HCT116 (cell line): Measurements from ENCODE around the gene SLC22A7. TPM values are rescaled to one million over a fixed set of nuclear protein-coding genes. Genes with fewer than 3 reads are reported as not detected.

ENCODE experiments used
- ATAC-seq: fragments of 200-7000 bp; cut with Tn5 transposase; 2 replicates; pipeline ENCODE4 v1.9.1; 2020; ENCODE audit warnings: mild to moderate bottlenecking, moderate library complexity
- BruUV-seq: library from RNA; stranded (reverse); fragments of 400-500 nt; replicated peaks from 2 replicates; lab custom pipeline; 2021; lab: Mats Ljungman, UMichigan
- CTCF ChIA-PET: fragments of 300-600 bp; sonication (Branson Sonifier 250); formaldehyde crosslinking; loops from one replicate; lab custom pipeline; 2021; ENCODE audit warnings: antibody characterized with exemption; lab: Charles Lee
- POLR2A ChIA-PET: fragments of 300-600, 350-600 bp; sonication (Branson Sonifier 250); formaldehyde crosslinking; loops from one replicate; lab custom pipeline; 2021; ENCODE audit warnings: antibody characterized with exemption; lab: Charles Lee
- RAD21 ChIA-PET, 2 experiments: fragments of 300-600 bp; sonication (Branson Sonifier 250); formaldehyde crosslinking; loops; one replicate each; lab custom pipeline; 2023; ENCODE audit warnings: low total read pairs in 2 of 2; ENCODE audit not compliant: uncharacterized antibody in 2 of 2, unreplicated experiment in 2 of 2, low non-redundant PET in 1 of 2; lab: Charles Lee
- DNase-seq: peaks from one replicate; pipeline ENCODE4 v3.0.0-alpha.2; 2010; ENCODE audit warnings: low read depth, low spot score
- H2AFZ ChIP-seq: fragments of 200-600 bp; shearing (Covaris generic), sonication (generic); 2 replicates; pipeline ENCODE4 v1.6.1; 2017; ENCODE audit warnings: low read depth, mixed run types, mixed read lengths, antibody characterized with exemption, low read length; ENCODE audit not compliant: poor library complexity, severe bottlenecking
- H3K27ac ChIP-seq: 2 replicates; pipeline ENCODE4 v1.5.1; 2012; ENCODE audit warnings: low read depth, low read length
- H3K27me3 ChIP-seq: fragments of 200-600 bp; sonication (generic); 2 replicates; pipeline ENCODE4 v1.6.1; 2016; ENCODE audit warnings: mixed run types, low read length, mixed read lengths; ENCODE audit not compliant: insufficient read depth
- H3K36me3 ChIP-seq, 2 experiments: fragments of 200-500 bp in 1 of 2; fragments of 200-600 bp in 1 of 2; sonication (Bioruptor generic) in 1 of 2; sonication (generic) in 1 of 2; 2 replicates each; pipeline versions ENCODE4 v1.5.1 to v1.6.1; 2014 to 2016; ENCODE audit warnings: low read length in 2 of 2, inconsistent platforms in 1 of 2, mixed read lengths in 1 of 2, mixed run types in 1 of 2; ENCODE audit not compliant: insufficient read depth in 2 of 2, control insufficient read depth in 1 of 2
- H3K4me1 ChIP-seq, 2 experiments: fragments of 200-600 bp in 1 of 2; sonication (generic) in 1 of 2; 2 replicates each; pipeline versions ENCODE4 v1.5.1 to v1.6.1; 2012 to 2017; ENCODE audit warnings: low read length in 2 of 2, inconsistent platforms in 1 of 2, mild to moderate bottlenecking in 1 of 2, mixed read lengths in 1 of 2, mixed run types in 1 of 2, moderate library complexity in 1 of 2; ENCODE audit not compliant: insufficient read depth in 2 of 2, control insufficient read depth in 1 of 2
- H3K4me2 ChIP-seq: fragments of 200-600 bp; sonication (generic); 2 replicates; pipeline ENCODE4 v1.6.1; 2017; ENCODE audit warnings: mixed run types, low read length, mixed read lengths
- H3K4me3 ChIP-seq, 2 experiments: fragments of 200-600 bp in 1 of 2; sonication (generic) in 1 of 2; replicated peaks in 1 of 2; 2 replicates each; pipeline ENCODE4 v1.5.1; 2011 to 2016; ENCODE audit warnings: low read length in 2 of 2, control low read depth in 1 of 2, low read depth in 1 of 2, mild to moderate bottlenecking in 1 of 2, mixed read lengths in 1 of 2, mixed run types in 1 of 2
- H3K79me2 ChIP-seq: fragments of 200-600 bp; sonication (generic); 2 replicates; pipeline ENCODE4 v1.6.1; 2017; ENCODE audit warnings: mild to moderate bottlenecking, mixed run types, low read length, moderate library complexity, mixed read lengths; ENCODE audit not compliant: insufficient read depth
- H3K9ac ChIP-seq: fragments of 200-600 bp; sonication (generic); 2 replicates; pipeline ENCODE4 v1.6.1; 2016; ENCODE audit warnings: low read length, mixed read lengths
- H3K9me2 ChIP-seq: fragments of 200-600 bp; sonication (generic), shearing (Covaris generic); 2 replicates; pipeline ENCODE4 v1.6.1; 2017; ENCODE audit warnings: mixed run types, mild to moderate bottlenecking, moderate library complexity; ENCODE audit not compliant: insufficient read depth
- H3K9me3 ChIP-seq, 2 experiments: fragments of 200-500 bp in 1 of 2; fragments of 200-600 bp in 1 of 2; sonication (Bioruptor generic) in 1 of 2; sonication (generic) in 1 of 2; 2 replicates each; pipeline ENCODE4 v1.6.1; 2014 to 2017; ENCODE audit warnings: low read length in 2 of 2, mixed read lengths in 2 of 2, inconsistent platforms in 1 of 2, low read depth in 1 of 2, mild to moderate bottlenecking in 1 of 2, mixed run types in 1 of 2, moderate library complexity in 1 of 2; ENCODE audit not compliant: control insufficient read depth in 1 of 2, insufficient read depth in 1 of 2
- H4K20me1 ChIP-seq: fragments of 200-600 bp; sonication (generic), shearing (Covaris generic); 2 replicates; pipeline ENCODE4 v1.6.1; 2017; ENCODE audit warnings: mixed run types, mild to moderate bottlenecking, moderate library complexity; ENCODE audit not compliant: insufficient read depth
- CEBPB ChIP-seq: IDR thresholded peaks from 2 replicates; pipeline ENCODE4 v1.6.1; 2012; ENCODE audit warnings: low read depth
- EGR1 ChIP-seq: IDR thresholded peaks from 2 replicates; pipeline ENCODE4 v1.6.1; 2012; ENCODE audit warnings: low read depth
- ELF1 ChIP-seq: IDR thresholded peaks from 2 replicates; pipeline ENCODE4 v1.6.1; 2012; ENCODE audit warnings: low read depth, borderline replicate concordance
- EZH2 ChIP-seq: fragments of 200-600 bp; sonication (generic); IDR thresholded peaks from 2 replicates; pipeline ENCODE4 v1.6.1; 2017; ENCODE audit warnings: antibody characterized with exemption, mixed run types
- EZH2phosphoT487 ChIP-seq: fragments of 200-600 bp; IDR thresholded peaks from 2 replicates; pipeline ENCODE4 v1.6.1; 2018; ENCODE audit warnings: antibody characterized with exemption, borderline replicate concordance
- MAX ChIP-seq: IDR thresholded peaks from 2 replicates; pipeline ENCODE4 v1.6.1; 2012
- POLR2A ChIP-seq: IDR thresholded peaks from 2 replicates; pipeline ENCODE4 v1.7.0; 2011; ENCODE audit warnings: borderline replicate concordance; ENCODE audit not compliant: insufficient read depth, insufficient read length; ENCODE audit errors: extremely low read depth
- POLR2AphosphoS5 ChIP-seq: IDR thresholded peaks from 2 replicates; pipeline ENCODE4 v1.6.1; 2011; ENCODE audit warnings: mild to moderate bottlenecking, low read depth, low read length, moderate library complexity
- RAD21 ChIP-seq: IDR thresholded peaks from 2 replicates; pipeline ENCODE4 v1.6.1; 2012; ENCODE audit warnings: low read depth, mild to moderate bottlenecking
- SRF ChIP-seq: IDR thresholded peaks from 2 replicates; pipeline ENCODE4 v1.6.1; 2012; ENCODE audit warnings: low read depth
- TCF7L2 ChIP-seq: IDR thresholded peaks from 2 replicates; pipeline ENCODE4 v1.7.0; 2011; ENCODE audit warnings: borderline replicate concordance, inconsistent platforms; ENCODE audit not compliant: insufficient read depth, insufficient read length; ENCODE audit errors: extremely low read depth
- ZBTB33 ChIP-seq: IDR thresholded peaks from 2 replicates; pipeline ENCODE4 v1.6.1; 2011; ENCODE audit warnings: mild to moderate bottlenecking, low read length, moderate library complexity; ENCODE audit not compliant: insufficient replicate concordance; ENCODE audit errors: extremely low read depth
- ZFX ChIP-seq: fragments of 450-650 bp; IDR thresholded peaks from 2 replicates; pipeline ENCODE4 v1.6.1; 2017
- ZNF274 ChIP-seq: fragments of 200-500 bp; sonication (Bioruptor generic); IDR thresholded peaks from 2 replicates; pipeline ENCODE4 v1.6.1; 2014; ENCODE audit warnings: mild to moderate bottlenecking, low read depth, low read length, inconsistent platforms
- intact Hi-C: fragments of 100-400 bp; cut with micrococcal nuclease; formaldehyde crosslinking; loops from 2 replicates; pipeline ENCODE4 v1.10.0; 2022
- total RNA-seq: library from RNA; stranded (reverse); gene quantifications from one replicate; pipeline ENCODE4 v1.2.1, GENCODE V29; 2021; ENCODE audit not compliant: unreplicated experiment

The SLC22A7 gene
- total RNA-seq, 1 experiment from 2014 or later = not detected

GRCh38 chr6:43285832-43286231, 12.2 kb upstream of the SLC22A7 start:
- Histone ChIP-seq H3K4me1 (no peaks in the 10 kb centered on the region), H3K4me3 (no peak overlapping the region), H3K36me3 (no peaks in the 10 kb centered on the region), H4K20me1 (no peaks in the 10 kb centered on the region)
- ChIA-PET RAD21 (no interaction called here), POLR2A (no interaction called here)
- TF ChIP-seq EGR1 (no peak), ZBTB33 (no peak), CEBPB (no peak), ZFX (no peak), POLR2AphosphoS5 (no peak), POLR2A (no peak), ELF1 (no peak), RAD21 (no peak), MAX (no peak), EZH2phosphoT487 (no peak), ZNF274 (no peak), TCF7L2 (no peak), SRF (no peak), EZH2 (no peak)
- TF ChIP-seq, all 23 proteins: peak for 0
- H3K4me2 ChIP-seq = no peak overlapping the region
- H3K9me2 ChIP-seq = no peaks in the 10 kb centered on the region
- intact Hi-C loops = no loop called here
- H3K9me3 ChIP-seq = no peaks in the 10 kb centered on the region
- H3K79me2 ChIP-seq = no peaks in the 10 kb centered on the region
- no TSS peak for BruUV-seq
- H3K27ac ChIP-seq = no peak overlapping the region
- H2AFZ ChIP-seq = no peak overlapping the region
- no peak for ATAC-seq
- H3K27me3 ChIP-seq = no peaks in the 10 kb centered on the region
- DNase-seq = no peak
- CTCF ChIA-PET = interaction anchor here (1.6 kb wide), 1 partner anchor 12 kb away, joined by 3 read pairs; the partner anchor contains the start of gene SLC22A7
- H3K9ac ChIP-seq = no peak overlapping the region
